ENCODE measurements around the gene CNTNAP2.
"Not testable (repeated sequence)": the region's sequence is repeated elsewhere in the genome, so short reads cannot be mapped to it uniquely, and the experiment has no call there.

CNTNAP2 gene

DNA sequence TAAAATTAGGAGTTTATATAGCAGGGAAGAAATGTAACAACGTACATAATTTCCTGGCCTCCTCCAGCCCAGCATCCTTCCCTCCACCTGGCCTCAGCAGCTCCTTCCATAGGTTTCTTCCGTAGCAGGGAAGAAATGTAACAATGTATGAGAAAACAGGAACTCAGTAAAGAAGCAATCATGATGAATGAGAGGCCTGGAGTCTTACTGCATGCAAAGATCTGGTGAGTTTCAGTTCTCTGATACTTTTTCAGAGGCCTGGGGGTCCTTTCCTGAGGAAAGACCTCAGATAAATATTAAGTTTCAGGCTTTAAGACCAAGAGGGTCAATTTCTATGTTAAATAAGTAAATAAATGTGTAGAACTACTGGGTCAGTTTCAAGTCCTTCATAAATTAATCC is 2318.3 kb downstream of the CNTNAP2 start:
- DNase-seq: no peak

DNA sequence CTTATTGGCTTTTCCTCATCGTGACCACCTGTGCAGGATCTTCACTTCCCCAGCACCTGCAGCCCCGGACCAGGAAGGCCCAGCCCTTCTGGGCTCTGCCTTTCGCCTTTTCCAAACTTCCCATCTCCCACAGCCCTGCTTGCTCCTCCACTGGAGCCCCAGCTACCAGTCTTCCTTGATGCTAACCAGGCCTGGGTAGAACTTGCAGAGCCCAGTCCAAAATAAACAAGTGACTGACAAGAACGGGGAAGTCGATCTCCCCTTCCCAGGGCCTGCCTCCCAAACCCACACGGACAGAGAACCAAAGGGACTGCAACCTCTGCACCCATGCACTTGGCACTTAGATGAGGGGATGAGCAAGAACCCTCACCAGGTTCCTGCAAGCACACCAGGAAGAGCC is 2319.1 kb downstream of the CNTNAP2 start:
- no peak for DNase-seq

DNA sequence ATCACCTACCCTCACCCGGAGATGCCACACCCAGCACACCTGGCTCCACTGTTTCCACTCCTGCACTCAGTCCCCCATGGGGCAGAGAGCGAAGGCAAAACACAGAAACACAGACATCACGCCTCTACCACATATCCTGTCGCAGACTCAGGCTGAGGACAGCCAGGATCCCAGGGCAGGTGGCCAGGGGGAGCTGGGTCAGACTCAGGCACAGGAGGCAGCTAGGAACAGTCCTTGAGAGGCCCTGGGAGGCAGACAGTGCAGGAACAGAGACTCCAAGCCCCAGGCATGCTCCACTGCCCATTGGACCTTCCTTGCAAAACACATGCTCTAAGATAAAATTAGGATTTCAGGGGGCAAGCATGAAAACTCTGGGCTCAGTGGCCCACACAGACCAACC is 2319.5 kb downstream of the CNTNAP2 start:
- no peak for DNase-seq

DNA sequence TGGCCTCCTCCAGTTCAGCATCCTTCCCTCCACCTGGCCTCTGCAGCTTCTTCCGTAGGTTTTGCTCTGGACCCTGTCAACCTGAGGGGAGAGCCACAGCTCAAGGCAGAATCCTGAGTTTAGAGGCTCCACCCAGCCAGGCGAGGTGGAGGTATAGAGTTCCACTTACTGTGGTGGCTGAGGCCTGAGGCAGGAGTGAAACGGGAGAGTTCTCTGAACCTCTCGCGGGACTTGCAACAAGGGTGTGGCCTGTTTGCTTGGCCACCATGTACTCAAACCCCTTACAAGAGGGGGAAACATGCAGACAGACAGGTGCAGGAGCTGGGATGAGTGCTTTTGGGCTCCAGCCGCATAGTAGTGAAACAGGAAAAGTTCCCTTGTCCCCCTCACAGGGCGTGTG is 2320.0 kb downstream of the CNTNAP2 start:
- no peak for DNase-seq

DNA sequence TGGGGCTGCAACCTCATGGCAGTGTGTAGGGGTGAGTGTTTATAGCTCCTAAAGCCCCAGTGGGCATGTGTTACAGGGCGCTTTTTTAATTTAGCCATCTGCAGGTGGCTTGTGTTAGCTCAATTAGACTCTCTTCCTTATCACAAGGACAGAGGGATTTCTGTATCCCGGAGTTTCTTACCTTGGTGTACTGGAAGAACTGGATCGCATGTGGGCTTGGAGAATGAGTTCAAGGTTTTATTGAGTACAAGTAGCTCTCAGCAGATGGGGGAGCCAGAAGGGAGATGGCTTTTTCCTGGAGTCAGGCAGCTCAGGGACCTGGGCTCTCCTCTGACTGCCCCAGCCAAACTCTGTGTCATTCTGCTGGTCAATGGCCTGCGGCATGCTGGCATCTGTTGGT is 2320.4 kb downstream of the CNTNAP2 start:
- no peak for DNase-seq

DNA sequence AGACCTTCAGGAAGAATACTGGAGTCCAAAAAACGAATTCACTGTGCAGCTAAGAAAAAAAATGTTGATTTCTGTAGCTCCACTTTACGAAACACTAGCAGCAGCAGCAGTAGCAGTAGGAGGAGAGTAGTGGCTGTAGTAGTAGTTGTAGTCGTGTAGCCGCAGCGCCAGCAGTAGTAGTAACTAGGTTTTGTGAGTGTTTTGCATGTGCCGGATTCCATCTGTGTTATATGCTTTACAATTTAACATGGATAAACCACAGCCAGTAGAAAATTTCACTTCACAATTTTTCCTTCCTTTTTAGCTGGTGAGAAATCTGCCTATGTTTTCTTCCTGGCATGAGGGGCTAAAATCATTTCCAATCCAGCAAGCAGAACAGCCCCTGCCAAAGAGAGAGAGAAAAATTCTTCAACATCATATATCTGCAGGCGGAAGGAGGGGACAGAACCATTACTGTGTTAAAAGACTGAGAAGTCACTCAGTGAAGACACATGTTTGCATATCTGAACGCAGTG is 2325.6 kb downstream of the CNTNAP2 start:
- no peak for DNase-seq

DNA sequence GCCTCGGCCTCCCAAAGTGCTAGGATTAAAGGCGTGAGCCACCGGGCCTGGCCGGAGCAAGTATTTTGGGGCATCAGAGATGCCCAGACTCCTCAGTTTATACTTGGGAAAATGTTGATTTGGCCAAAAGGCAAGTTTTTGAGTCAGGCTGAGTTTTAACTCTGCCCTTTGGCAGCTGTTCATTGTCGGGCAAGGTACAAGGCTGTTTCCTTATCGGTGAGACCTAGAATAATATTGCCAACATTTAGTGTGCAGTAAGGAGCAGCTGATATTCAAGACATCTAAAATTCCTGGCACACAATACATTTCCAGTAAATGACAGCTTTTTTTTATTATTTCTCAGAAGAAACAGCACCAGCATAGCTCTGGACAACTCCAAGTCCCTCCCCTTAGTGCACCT is 2326.3 kb downstream of the CNTNAP2 start:
- no peak for DNase-seq

DNA sequence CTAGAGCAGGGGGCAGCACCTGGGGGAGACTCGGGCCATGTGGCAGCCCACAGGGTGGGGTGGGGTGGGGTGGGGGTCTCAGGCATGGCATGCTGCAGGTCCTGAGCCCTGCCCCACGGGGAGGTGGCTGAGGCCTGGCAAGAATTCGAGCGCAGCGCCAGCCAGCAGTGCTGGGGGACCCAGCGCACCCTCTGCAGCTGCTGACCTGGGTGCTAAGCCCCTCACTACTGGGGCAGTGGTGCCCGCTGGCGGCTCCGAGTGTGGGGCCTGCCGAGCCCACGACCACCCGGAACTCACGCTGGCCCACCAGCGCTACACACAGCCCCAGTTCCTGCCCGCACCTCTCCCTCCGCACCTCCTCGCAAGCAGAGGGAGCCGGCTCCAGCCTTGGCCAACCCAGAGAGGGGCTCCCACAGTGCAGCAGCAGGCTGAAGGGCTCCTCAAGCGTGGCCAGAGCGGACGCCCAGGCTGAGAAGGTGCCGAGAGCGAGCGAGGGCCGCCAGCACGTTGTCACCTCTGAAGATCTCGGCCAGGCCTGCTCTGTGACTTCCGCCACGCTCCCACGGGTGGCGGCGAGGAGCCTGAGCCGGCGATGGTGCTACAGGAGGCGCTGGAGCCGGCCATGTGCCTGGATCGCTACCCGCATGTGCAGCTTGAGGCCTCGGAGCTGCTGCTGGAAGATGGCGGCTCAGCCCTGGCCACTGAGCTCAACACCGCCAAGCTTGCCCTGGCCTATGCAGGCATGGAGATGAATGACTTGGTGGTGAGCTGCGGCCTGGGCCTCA is 2328.9 kb downstream of the CNTNAP2 start:
- no peak for DNase-seq

DNA sequence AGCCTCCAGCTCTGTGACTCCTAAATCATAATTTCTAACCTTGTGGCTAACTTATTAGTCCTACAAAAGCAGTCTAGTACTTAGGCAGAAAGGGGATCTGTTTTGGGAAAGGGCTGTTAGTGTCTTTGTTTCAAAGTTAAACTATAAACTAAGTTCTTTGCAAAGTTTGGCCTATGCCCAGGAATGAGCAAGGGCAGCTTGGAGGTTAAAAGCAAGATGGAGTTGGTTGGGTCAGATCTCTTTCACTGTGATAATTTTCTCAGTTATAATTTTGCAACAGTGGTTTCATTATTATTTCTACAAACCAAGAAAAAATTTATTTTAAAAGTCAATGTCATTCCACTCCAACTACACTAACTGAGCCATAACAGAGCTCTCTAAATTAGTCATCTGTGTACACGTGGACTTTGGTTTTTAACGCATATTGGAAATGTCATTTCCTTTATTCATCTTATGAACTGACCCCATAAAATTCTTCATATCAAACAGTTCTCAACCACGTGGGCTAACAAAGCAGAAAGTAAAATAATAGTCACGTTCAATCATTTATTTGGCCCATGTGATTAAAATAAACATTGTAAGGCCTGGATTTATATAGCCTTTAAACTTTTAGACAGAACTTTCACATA is 2330.7 kb downstream of the CNTNAP2 start:
- DNase-seq: no peak

DNA sequence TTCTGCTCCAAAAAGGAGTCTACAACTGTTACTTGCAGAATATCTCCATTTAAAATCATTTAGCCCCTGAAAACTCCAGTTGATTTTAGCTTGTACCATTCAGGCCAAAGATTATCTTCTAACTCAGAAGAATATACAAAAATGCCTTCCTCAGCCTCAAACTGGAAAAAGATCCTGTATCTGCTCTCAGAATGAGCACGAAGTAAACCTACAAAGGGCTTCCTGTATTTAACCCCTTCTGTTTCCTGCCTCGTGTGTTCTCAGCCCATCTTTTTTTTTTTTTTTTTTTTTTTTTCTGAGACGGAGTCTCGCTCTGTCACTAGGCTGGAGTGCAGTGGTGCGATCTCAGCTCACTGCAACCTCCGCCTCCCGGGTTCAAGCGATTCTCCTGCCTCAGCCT is 2334.9 kb downstream of the CNTNAP2 start:
- DNase-seq: not testable (repeated sequence)

DNA sequence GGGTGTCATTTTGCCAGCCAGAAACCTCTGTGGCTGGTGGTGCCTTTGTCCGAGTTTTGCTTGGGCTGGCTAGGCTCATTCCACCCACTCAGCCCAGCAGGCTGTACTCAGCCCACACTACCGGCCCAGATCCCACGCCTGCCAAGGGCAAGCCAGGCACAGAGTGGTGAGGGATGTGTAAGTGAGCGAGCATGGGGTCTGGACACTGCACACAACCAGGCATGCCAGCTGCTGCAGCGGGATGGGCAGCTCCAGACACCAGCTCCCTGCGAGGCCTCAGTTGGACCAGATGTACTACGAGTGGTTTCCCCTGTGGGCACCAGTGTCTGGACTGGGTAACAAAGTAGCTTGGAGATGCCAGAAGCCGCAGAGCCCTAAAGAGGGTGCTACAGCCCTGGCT is 2339.8 kb downstream of the CNTNAP2 start:
- DNase-seq: no peak

DNA sequence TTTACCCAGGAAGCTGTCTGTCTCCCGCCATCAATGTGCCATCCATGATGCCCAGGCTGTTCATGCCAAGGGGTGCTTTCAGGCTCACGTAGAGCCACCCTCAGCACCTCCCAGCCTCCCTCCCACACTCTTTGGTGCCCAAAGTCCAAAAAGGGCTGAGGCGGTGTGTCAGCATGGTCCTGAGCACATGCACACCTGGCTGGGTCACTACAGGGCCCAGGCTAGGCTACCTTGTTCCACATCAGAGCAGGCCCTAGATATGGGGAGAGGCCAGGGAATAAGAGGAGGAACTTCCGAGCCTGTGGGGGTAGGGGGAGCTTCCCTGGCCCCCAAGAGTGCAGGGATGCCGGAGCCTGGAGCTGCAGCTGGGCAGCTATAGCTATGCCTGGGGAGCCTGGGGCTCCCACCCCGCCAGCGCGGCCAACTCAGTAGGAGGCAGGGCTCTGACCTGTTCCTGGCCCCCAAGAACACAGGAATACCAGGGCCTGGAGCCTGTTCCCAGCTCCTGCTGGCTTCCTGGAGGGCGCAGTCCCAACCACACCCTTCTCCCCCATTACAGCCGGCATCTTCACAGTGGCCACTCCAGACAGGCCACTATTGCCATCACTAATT is 2340.8 kb downstream of the CNTNAP2 start:
- DNase-seq: no peak

DNA sequence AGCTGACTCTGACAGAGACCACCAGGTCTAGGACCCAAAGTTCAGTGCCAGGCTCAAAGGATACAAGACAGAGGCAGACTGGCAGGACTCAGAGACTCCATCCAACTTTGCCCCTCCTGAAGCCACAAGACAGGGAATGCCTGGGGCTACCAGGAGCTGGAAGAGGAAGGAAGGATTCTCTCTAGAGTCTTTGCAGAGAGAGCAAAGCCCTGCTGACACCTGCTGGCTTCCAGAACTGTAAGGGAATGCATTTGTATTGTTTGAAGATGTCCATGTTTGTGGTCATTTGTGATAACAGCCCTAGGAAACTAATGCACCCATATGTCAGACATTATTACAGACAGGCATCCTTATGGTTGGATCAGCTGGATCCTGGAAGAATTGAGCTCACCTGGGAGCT is 2341.7 kb downstream of the CNTNAP2 start:
- DNase-seq: no peak

DNA sequence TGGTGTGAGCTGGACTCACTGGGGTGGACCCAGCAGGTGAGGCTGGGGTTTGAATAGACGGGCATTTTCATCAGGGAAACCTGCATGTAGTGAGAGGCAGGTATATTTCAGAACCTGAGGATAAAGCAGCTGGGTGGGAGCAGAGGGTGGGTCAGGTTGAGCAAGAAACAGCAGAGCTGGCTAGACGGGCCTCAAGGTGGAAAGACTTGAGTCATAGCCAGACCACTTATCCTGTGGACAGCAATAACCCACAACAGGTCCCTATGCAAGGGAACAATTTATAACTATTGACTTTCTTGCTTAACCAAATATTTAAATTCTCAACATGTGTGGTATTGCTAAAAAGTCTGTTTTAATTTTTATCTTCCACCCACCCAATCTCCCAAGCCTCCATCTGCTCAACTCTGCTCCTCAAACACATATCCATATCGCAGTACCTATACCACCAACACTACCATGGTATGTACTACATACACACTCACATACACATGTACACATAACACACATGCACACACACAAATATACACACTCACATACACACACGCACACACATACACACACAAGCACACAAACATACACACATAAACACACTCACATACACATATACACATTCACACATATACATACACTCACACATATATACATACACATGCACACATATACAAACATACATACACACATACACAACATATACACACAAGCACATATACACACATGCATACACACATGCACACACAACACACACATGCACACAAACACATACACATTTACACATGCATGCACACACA is 2345.0 kb downstream of the CNTNAP2 start:
- DNase-seq: no peak

DNA sequence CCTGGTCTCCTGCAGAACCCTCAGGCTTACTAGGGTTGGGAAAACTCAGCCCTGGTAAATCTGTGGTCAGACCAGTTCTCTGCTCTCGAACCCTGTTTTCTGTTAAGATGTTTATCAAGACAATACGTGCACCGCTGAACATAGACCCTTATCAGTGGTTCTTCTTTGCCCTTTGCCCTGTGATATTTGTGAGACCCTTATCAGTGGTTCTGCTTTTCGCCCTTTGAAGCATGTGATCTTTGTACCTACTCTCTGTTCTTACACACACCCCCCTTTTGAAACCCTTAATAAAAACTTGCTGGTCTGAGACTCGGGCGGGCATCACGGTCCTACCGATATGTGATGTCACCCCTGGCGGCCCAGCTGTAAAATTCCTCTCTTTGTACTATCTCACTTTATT is 2346.2 kb downstream of the CNTNAP2 start:
- DNase-seq: not testable (repeated sequence)

DNA sequence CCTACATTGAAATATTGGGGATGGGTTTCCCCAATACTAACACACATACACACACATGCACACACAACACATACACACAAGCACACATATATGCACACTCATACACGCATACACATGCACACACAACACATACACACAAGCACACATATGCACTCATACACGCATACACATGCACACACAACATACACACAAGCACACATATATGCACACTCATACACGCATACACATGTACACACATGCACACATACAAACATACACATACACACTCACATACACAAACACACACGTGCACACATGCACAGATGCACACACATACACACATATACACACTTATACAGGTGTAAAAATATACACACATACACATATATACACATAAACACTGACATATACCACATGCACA is 2346.6 kb downstream of the CNTNAP2 start:
- no peak for DNase-seq

DNA sequence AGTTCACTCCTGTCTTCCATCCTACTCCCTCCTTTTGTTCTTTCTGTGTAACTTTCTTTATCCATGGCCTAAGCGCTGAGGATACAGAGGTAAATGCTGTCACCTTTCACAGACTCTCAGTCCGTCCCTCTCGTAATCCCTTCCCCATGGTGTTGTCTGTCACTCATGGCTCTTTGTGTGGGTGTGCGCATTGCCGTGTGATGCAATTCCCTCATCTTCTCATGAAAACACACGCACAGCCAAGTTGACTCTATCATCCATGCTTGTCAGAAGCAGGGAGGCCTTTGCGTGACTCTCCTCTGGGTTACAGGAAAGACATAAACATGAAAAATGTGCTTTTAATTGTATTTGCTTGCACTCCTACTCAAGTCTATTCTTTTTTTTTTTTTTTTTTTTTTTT is 2348.3 kb downstream of the CNTNAP2 start:
- DNase-seq: no peak

DNA sequence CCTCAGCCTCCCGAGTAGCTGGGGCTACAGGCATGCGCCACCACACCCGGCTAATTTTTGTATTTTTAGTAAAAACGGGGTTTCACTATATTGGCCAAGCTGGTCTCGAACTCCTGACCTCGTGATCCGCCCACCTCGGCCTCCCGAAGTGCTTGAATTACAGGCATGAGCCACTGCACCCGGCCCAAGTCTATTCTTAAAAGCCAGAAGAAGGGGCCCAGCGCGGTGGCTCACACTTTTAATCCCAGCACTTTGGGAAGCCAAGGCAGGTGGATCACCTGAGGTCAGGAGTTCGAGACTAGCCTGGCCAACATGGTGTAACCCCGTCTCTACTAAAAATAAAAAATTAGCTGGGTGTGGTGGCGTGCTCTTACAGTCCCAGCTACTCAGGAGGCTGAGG is 2348.8 kb downstream of the CNTNAP2 start:
- DNase-seq: not testable (repeated sequence)

DNA sequence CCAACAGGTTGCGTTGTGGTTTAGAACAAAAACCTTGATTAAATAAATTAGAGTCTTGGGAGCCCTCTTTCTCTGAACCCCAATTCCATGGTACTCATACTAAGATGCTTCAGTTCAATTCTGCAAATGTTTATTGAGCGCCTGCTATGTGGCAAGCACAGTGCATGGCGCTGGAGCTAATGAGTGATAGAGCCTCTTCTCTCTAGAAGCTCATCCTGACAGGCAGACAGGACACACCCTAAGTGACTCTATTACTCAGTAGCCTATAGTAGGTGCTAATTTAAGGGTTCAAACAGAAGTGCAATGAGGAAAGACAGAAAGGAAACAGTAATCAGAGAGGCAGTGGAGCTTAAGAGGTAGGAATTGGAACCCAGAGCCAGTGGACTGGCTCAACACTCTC is 2349.5 kb downstream of the CNTNAP2 start:
- no peak for DNase-seq

DNA sequence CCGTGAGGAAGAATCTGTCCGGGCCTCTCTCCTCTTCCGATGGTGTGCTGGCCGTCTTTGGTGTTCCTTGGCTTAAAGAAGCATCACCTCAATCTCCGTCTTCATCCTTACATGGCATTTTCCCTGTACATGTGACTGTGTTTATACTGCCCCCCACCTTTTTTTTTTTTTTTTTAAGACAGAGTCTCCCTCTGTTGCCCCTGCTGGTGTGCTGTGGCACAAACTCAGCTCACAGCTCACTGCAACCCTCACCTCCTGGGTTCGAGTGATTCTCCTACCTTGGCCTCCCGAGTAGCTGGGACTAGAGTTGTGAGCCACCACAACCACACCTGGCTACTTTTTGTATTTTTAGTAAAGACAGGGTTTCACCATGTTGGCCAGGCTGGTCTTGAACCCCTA is 2352.1 kb downstream of the CNTNAP2 start:
- DNase-seq: no peak

All from suppressor macrophage (primary cell).